ENCODE results near the gene LRMDA. TPM values are rescaled to one million over a fixed set of nuclear protein-coding genes. Genes with fewer than 3 reads are reported as not detected.

The LRMDA gene
- total RNA-seq, 4 donors from 2014 or later, result 2.2 to 7.8 (median 4.5) TPM

DNA sequence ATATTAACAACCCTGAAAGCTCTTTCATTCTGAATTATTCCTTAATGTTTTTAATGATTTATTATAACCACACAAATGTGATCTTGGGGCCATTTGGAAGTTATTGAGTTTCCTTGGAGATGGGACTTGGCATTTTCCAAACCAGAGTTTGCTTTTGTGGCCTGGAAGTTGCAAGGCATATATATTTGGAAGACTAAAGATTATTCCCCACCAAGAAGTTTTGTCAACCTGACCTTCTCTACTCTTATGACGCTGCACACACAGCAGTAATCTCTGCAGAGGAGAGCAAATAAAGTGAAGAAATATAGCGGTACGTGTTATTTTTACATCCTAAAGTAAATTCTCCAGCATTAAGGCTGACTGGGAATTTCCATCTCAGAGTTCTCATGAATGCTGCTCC, 397.0 kb downstream of the LRMDA start:
- no peak for TF ChIP-seq POLR2AphosphoS5 (IDR thresholded peaks at IDR 0.05)
- TF ChIP-seq, protein P1, sequence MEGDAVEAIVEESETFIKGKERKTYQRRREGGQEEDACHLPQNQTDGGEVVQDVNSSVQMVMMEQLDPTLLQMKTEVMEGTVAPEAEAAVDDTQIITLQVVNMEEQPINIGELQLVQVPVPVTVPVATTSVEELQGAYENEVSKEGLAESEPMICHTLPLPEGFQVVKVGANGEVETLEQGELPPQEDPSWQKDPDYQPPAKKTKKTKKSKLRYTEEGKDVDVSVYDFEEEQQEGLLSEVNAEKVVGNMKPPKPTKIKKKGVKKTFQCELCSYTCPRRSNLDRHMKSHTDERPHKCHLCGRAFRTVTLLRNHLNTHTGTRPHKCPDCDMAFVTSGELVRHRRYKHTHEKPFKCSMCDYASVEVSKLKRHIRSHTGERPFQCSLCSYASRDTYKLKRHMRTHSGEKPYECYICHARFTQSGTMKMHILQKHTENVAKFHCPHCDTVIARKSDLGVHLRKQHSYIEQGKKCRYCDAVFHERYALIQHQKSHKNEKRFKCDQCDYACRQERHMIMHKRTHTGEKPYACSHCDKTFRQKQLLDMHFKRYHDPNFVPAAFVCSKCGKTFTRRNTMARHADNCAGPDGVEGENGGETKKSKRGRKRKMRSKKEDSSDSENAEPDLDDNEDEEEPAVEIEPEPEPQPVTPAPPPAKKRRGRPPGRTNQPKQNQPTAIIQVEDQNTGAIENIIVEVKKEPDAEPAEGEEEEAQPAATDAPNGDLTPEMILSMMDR (IDR thresholded peaks at IDR 0.05), result no peak
- TF ChIP-seq EP300 (IDR thresholded peaks at IDR 0.05; ENCODE audit: low read depth), result no peak
- TF ChIP-seq POLR2A (IDR thresholded peaks at IDR 0.05), result no peak
- in situ Hi-C loops (cut with MboI; ENCODE audit: low pct_ligation_motif_present in 1 of 4, low pct_unique_long_range_greater_than_20kb in 1 of 4, low sequenced_read_pairs in 3 of 4), result no loop called here
- intact Hi-C loops (cut with DNase I; ENCODE audit: low total_unique reads), result no loop called here
- Histone ChIP-seq H3K4me1 (peaks cover 0 to 6% (median 0%) of the 10 kb centered on the region in 4 donors), H3K4me3 (no peak overlapping the region), H3K27me3 (no peaks in the 10 kb centered on the region), H3K36me3 (no peaks in the 10 kb centered on the region), H3K27ac (no peak overlapping the region), H3K9me3 (no peaks in the 10 kb centered on the region)
- DNase-seq, result no peak
- 46 to 65% methylated on average over 3 of the region's 3 CpGs for WGBS, 2 donors (ENCODE audit: low coverage in 1 of 2)

DNA sequence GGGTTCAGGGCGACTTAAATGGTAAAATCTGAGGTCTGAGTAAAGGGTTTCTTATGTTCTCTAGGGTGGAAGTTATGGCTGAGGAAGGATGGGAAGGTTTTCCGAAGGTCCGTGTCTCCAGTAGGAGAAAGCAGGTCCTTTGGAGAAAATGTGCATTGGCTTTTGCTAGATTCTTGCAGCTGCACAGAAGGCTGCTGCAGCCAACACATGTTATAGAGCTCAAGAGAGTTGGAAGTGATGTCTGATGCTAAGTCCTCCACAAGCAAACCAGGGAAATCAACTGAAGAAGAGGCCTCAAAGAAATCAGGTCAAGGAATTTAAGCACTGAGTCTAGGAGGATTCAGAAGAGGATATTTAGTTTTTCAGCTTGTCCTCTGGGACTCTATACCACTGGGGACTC, 404.6 kb downstream of the LRMDA start:
- WGBS, 2 donors (ENCODE audit: low coverage in 1 of 2), result 79 to 93% methylated on average over 3 of the region's 3 CpGs
- DNase-seq, result no peak
- H3K4me3 ChIP-seq, result no peak overlapping the region
- no peaks in the 10 kb centered on the region for H3K36me3 ChIP-seq
- intact Hi-C loops (cut with DNase I; ENCODE audit: low total_unique reads), result no loop called here
- in situ Hi-C loops (cut with MboI; ENCODE audit: low pct_ligation_motif_present in 1 of 4, low pct_unique_long_range_greater_than_20kb in 1 of 4, low sequenced_read_pairs in 3 of 4), result no loop called here
- no peak overlapping the region for H3K27ac ChIP-seq
- H3K4me1 ChIP-seq, result no peaks in the 10 kb centered on the region
- no peak for TF ChIP-seq POLR2AphosphoS5 (IDR thresholded peaks at IDR 0.05)
- no peak for TF ChIP-seq POLR2A (IDR thresholded peaks at IDR 0.05)
- no peak for TF ChIP-seq EP300 (IDR thresholded peaks at IDR 0.05; ENCODE audit: low read depth)
- TF ChIP-seq, protein P1 (IDR thresholded peaks at IDR 0.05), result no peak
- no peaks in the 10 kb centered on the region for H3K27me3 ChIP-seq
- no peaks in the 10 kb centered on the region for H3K9me3 ChIP-seq

- DNase-seq, result no peak
- H3K9me3 ChIP-seq, result no peaks in the 10 kb centered on the region
- no peaks in the 10 kb centered on the region for H3K36me3 ChIP-seq
- no peak for TF ChIP-seq POLR2A (IDR thresholded peaks at IDR 0.05)
- TF ChIP-seq, protein P1 (IDR thresholded peaks at IDR 0.05), result no peak
- no peak for TF ChIP-seq EP300 (IDR thresholded peaks at IDR 0.05; ENCODE audit: low read depth)
- TF ChIP-seq POLR2AphosphoS5 (IDR thresholded peaks at IDR 0.05), result no peak
- intact Hi-C loops (cut with DNase I; ENCODE audit: low total_unique reads) (no loop called here), in situ Hi-C loops (cut with MboI; ENCODE audit: low pct_ligation_motif_present in 1 of 4, low pct_unique_long_range_greater_than_20kb in 1 of 4, low sequenced_read_pairs in 3 of 4) (no loop called here)
- H3K4me1 ChIP-seq, result no peaks in the 10 kb centered on the region
- H3K27me3 ChIP-seq, result no peaks in the 10 kb centered on the region
- H3K4me3 ChIP-seq, result no peak overlapping the region
- WGBS, 2 donors (ENCODE audit: low coverage in 1 of 2), result 56% methylated on average over 1 of the region's 1 CpG
- H3K27ac ChIP-seq, result no peak overlapping the region
Measured at GRCh38 chr10:75838486-75838885, 407.1 kb downstream of the LRMDA start.

DNA sequence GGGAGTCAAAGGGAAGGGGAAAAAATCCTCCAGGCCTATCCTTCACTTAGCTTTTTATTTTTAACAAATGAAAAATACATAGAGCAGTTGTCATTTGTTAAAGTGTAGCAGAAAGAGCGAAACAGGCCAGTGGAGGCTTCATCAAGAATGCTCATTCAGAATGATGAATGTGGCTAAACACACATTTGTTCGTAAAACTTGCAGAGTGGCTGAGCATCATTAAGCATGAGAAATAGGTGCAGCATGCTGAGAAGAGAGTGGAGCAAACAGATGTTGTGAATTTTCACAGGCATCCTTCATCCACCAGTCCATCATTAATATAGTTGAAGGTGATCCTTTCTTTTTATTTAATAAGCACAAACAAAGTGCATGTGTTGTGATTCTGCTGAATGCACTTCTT, 407.6 kb downstream of the LRMDA start:
- Histone ChIP-seq H3K4me1 (no peaks in the 10 kb centered on the region), H3K36me3 (no peaks in the 10 kb centered on the region), H3K27ac (no peak overlapping the region), H3K27me3 (no peaks in the 10 kb centered on the region), H3K4me3 (no peak overlapping the region), H3K9me3 (no peaks in the 10 kb centered on the region)
- TF ChIP-seq POLR2A (IDR thresholded peaks at IDR 0.05), result no peak
- no peak for TF ChIP-seq POLR2AphosphoS5 (IDR thresholded peaks at IDR 0.05)
- TF ChIP-seq EP300 (IDR thresholded peaks at IDR 0.05; ENCODE audit: low read depth), result no peak
- TF ChIP-seq, protein P1 (IDR thresholded peaks at IDR 0.05), result no peak
- 80 to 88% methylated on average over 2 of the region's 2 CpGs for WGBS, 2 donors (ENCODE audit: low coverage in 1 of 2)
- intact Hi-C loops (cut with DNase I; ENCODE audit: low total_unique reads), result no loop called here
- in situ Hi-C loops (cut with MboI; ENCODE audit: low pct_ligation_motif_present in 1 of 4, low pct_unique_long_range_greater_than_20kb in 1 of 4, low sequenced_read_pairs in 3 of 4), result no loop called here
- DNase-seq, result no peak

Data from transverse colon (tissue), 4 donors.